H9 (cell line): ENCODE results near the gene ZNF423. TPM values are rescaled to one million over a fixed set of nuclear protein-coding genes. Genes with fewer than 3 reads are reported as not detected.

Source experiments
- DNase-seq: peaks from one replicate; pipeline ENCODE4 v3.0.0-alpha.2; 2017
- H2AFZ ChIP-seq: one replicate; pipeline ENCODE4 v1.6.1; 2013; ENCODE audit warnings: mild to moderate bottlenecking, low read length, control low read depth, moderate library complexity
- H2AK5ac ChIP-seq: 2 replicates; pipeline ENCODE4 v1.6.1; 2013; ENCODE audit warnings: low read length, control low read depth, mixed read lengths; ENCODE audit not compliant: insufficient read length
- H2BK120ac ChIP-seq: one replicate; pipeline ENCODE4 v1.6.1; 2013; ENCODE audit warnings: low read depth, mild to moderate bottlenecking, low read length, control low read depth, inconsistent platforms; ENCODE audit not compliant: poor library complexity, severe bottlenecking
- H2BK12ac ChIP-seq: 2 replicates; pipeline ENCODE4 v1.6.1; 2013; ENCODE audit warnings: low read length, control low read depth, mixed read lengths, low read depth; ENCODE audit not compliant: insufficient read length
- H2BK15ac ChIP-seq: 2 replicates; pipeline ENCODE4 v1.6.1; 2013; ENCODE audit warnings: low read depth, low read length, control low read depth
- H2BK20ac ChIP-seq: one replicate; pipeline ENCODE4 v1.6.1; 2013; ENCODE audit warnings: low read depth, mild to moderate bottlenecking, low read length, control low read depth, inconsistent platforms; ENCODE audit not compliant: poor library complexity, severe bottlenecking
- H2BK5ac ChIP-seq: 2 replicates; pipeline ENCODE4 v1.6.1; 2013; ENCODE audit warnings: low read length, control low read depth, mixed read lengths; ENCODE audit not compliant: insufficient read length
- H3K14ac ChIP-seq: 2 replicates; pipeline ENCODE4 v1.6.1; 2013; ENCODE audit warnings: low read length, control low read depth; ENCODE audit not compliant: insufficient read depth
- H3K18ac ChIP-seq: 2 replicates; pipeline ENCODE4 v1.6.1; 2013; ENCODE audit warnings: low read depth, mild to moderate bottlenecking, mixed read lengths, low read length, control low read depth; ENCODE audit not compliant: insufficient read length
- H3K23ac ChIP-seq: 2 replicates; pipeline ENCODE4 v1.6.1; 2013; ENCODE audit warnings: low read length, control low read depth, mixed read lengths, low read depth; ENCODE audit not compliant: insufficient read length
- H3K23me2 ChIP-seq: 2 replicates; pipeline ENCODE4 v1.6.1; 2013; ENCODE audit warnings: low read depth, mild to moderate bottlenecking, mixed read lengths, low read length, control low read depth; ENCODE audit not compliant: insufficient read length, poor library complexity, severe bottlenecking
- H3K27ac ChIP-seq: 2 replicates; pipeline ENCODE4 v1.5.1; 2013; ENCODE audit warnings: low read length, control low read depth, mixed read lengths, low read depth; ENCODE audit not compliant: insufficient read length
- H3K27me3 ChIP-seq: 2 replicates; pipeline ENCODE4 v1.6.1; 2013; ENCODE audit warnings: low read length, control low read depth, inconsistent platforms; ENCODE audit not compliant: insufficient read depth
- H3K4ac ChIP-seq: 2 replicates; pipeline ENCODE4 v1.6.1; 2013; ENCODE audit warnings: low read depth, mild to moderate bottlenecking, control low read depth, inconsistent platforms, low read length, moderate library complexity
- H3K4me1 ChIP-seq: 2 replicates; pipeline ENCODE4 v1.6.1; 2013; ENCODE audit warnings: low read length, control low read depth, inconsistent platforms; ENCODE audit not compliant: insufficient read depth
- H3K4me2 ChIP-seq: 2 replicates; pipeline ENCODE4 v1.6.1; 2013; ENCODE audit warnings: low read length, control low read depth, mixed read lengths; ENCODE audit not compliant: insufficient read length, insufficient read depth
- H3K56ac ChIP-seq: 2 replicates; pipeline ENCODE4 v1.6.1; 2013; ENCODE audit warnings: low read depth, mild to moderate bottlenecking, mixed read lengths, low read length, control low read depth; ENCODE audit not compliant: insufficient read length
- H3K79me1 ChIP-seq: 2 replicates; pipeline ENCODE4 v1.6.1; 2013; ENCODE audit warnings: low read depth, mild to moderate bottlenecking, moderate library complexity, low read length, control low read depth, inconsistent platforms; ENCODE audit not compliant: insufficient read depth, poor library complexity, severe bottlenecking
- H3K79me2 ChIP-seq: 2 replicates; pipeline ENCODE4 v1.6.1; 2013; ENCODE audit warnings: low read length, control low read depth, inconsistent platforms; ENCODE audit not compliant: insufficient read depth
- H3K9ac ChIP-seq: 2 replicates; pipeline ENCODE4 v1.6.1; 2013; ENCODE audit warnings: low read length, control low read depth, mixed read lengths; ENCODE audit not compliant: insufficient read length; ENCODE audit errors: extremely low read depth
- H3K9me3 ChIP-seq: one replicate; pipeline ENCODE4 v1.6.1; 2013; ENCODE audit warnings: low read depth, low read length, inconsistent platforms; ENCODE audit not compliant: control insufficient read depth
- H3T11ph ChIP-seq: one replicate; pipeline ENCODE4 v1.6.1; 2013; ENCODE audit warnings: mild to moderate bottlenecking, low read length, control low read depth, inconsistent platforms
- H4K20me1 ChIP-seq: one replicate; pipeline ENCODE4 v1.6.1; 2013; ENCODE audit not compliant: control insufficient read depth, insufficient read length, insufficient read depth
- H4K5ac ChIP-seq: 2 replicates; pipeline ENCODE4 v1.6.1; 2013; ENCODE audit warnings: low read depth, mild to moderate bottlenecking, mixed read lengths, low read length, control low read depth; ENCODE audit not compliant: insufficient read length
- H4K8ac ChIP-seq: replicated peaks from 2 replicates; pipeline ENCODE4 v1.6.1; 2013; ENCODE audit warnings: low read length, control low read depth, mixed read lengths, low read depth; ENCODE audit not compliant: insufficient read length
- H4K91ac ChIP-seq: 2 replicates; pipeline ENCODE4 v1.6.1; 2013; ENCODE audit warnings: low read depth, mild to moderate bottlenecking, moderate library complexity, mixed read lengths, low read length, control low read depth; ENCODE audit not compliant: insufficient read length
- H3K27ac Mint-ChIP-seq, 3 experiments: 2 replicates in 2 of 3; 3 replicates in 1 of 3; pipeline ENCODE4 v1.8.0; 2020 to 2021; ENCODE audit warnings: mixed read lengths in 3 of 3, mild to moderate bottlenecking in 1 of 3, moderate library complexity in 1 of 3
- H3K27me3 Mint-ChIP-seq: 2 replicates; pipeline ENCODE4 v1.8.0; 2021; ENCODE audit warnings: low read depth, mild to moderate bottlenecking, moderate library complexity, mixed read lengths
- H3K36me3 Mint-ChIP-seq, 3 experiments: 2 replicates in 2 of 3; 3 replicates in 1 of 3; pipeline ENCODE4 v1.8.0; 2020 to 2021; ENCODE audit warnings: low read depth in 3 of 3, mixed read lengths in 3 of 3; ENCODE audit not compliant: insufficient read depth in 1 of 3
- H3K4me1 Mint-ChIP-seq, 2 experiments: 2 replicates each; pipeline ENCODE4 v1.8.0; 2020; ENCODE audit warnings: mixed read lengths in 2 of 2
- H3K4me3 Mint-ChIP-seq, 2 experiments: 2 replicates in 1 of 2; 3 replicates in 1 of 2; pipeline ENCODE4 v1.8.0; 2020 to 2021; ENCODE audit warnings: mild to moderate bottlenecking in 2 of 2, mixed read lengths in 2 of 2, moderate library complexity in 1 of 2
- H3K9me3 Mint-ChIP-seq, 2 experiments: 2 replicates in 1 of 2; 3 replicates in 1 of 2; pipeline ENCODE4 v1.8.0; 2020; ENCODE audit warnings: mild to moderate bottlenecking in 2 of 2, mixed read lengths in 2 of 2, moderate library complexity in 1 of 2
- total RNA-seq: library from RNA; stranded (reverse); gene quantifications from 2 replicates; pipeline ENCODE4 v1.2.1, GENCODE V29; 2021
- TF ChIP-seq, protein P1 (sequence below): fragments of 200-600 bp; sonication (generic); conservative IDR thresholded peaks from 3 replicates; pipeline ENCODE4 v1.8.0; 2021; ENCODE audit warnings: antibody characterized with exemption, mild to moderate bottlenecking

The ZNF423 gene
- total RNA-seq, 1 experiment from 2014 or later: 51.5 TPM

DNA sequence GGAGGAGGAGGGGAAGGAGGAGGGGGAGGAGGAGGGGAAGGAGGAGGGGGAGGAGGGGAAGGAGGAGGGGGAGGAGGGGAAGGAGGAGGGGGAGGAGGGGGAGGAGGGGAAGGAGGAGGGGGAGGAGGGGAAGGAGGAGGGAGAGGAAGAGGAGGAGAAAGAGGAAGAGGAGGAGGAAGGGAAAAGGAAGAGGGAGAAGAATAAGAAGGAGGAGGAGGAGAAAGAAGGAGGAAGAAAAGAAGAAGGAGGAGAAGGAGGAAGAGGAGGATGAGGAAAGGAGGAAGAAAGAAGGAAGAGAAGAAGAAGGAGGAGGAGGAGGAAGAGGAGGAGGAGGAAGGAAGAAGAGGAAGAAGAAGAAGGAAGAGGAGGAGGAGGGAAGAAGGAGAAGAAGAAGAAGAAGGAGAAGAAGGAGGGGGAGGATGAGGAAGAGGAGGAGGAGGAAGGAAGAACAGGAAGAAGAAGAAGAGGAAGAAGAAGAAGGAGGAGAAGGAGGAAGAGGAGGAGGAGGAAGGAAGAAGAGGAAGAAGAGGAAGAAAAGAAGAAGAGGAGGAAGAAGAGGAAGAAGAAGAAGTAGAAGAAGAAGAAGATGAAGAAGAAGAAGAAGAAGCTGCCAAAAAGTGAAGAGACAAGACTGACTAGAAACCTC is 378.5 kb downstream of the ZNF423 start:
- Histone ChIP-seq H4K20me1 (no peaks in the 10 kb centered on the region), H3K9me3 (no peaks in the 10 kb centered on the region), H3K56ac (no peak overlapping the region), H3K4me1 (no peaks in the 10 kb centered on the region), H3K27ac (no peak overlapping the region), H2AK5ac (no peak overlapping the region), H2BK20ac (no peak overlapping the region), H3K9ac (no peak overlapping the region), H3K79me2 (no peaks in the 10 kb centered on the region), H2BK120ac (no peak overlapping the region), H2BK15ac (no peak overlapping the region), H3K14ac (no peak overlapping the region), H3K4ac (no peak overlapping the region), H3T11ph (no peak overlapping the region), H4K91ac (no peak overlapping the region), H4K5ac (no peak overlapping the region), H3K23me2 (no peaks in the 10 kb centered on the region), H4K8ac (no peak overlapping the region), H3K79me1 (no peaks in the 10 kb centered on the region), H3K18ac (no peak overlapping the region), H3K27me3 (no peaks in the 10 kb centered on the region), H3K4me2 (no peak overlapping the region), H3K23ac (no peak overlapping the region), H2BK5ac (no peak overlapping the region), H2BK12ac (no peak overlapping the region), H2AFZ (no peak overlapping the region)
- Mint-ChIP-seq H3K27me3 (peaks cover 17% of the 10 kb centered on the region), H3K36me3 (no peaks in the 10 kb centered on the region), H3K27ac (no peak overlapping the region), H3K9me3 (no peaks in the 10 kb centered on the region), H3K4me1 (peaks cover 0 to 4% of the 10 kb centered on the region in 2 experiments; a peak in 2 of 4 replicates), H3K4me3 (no peak overlapping the region)
- TF ChIP-seq, protein P1, sequence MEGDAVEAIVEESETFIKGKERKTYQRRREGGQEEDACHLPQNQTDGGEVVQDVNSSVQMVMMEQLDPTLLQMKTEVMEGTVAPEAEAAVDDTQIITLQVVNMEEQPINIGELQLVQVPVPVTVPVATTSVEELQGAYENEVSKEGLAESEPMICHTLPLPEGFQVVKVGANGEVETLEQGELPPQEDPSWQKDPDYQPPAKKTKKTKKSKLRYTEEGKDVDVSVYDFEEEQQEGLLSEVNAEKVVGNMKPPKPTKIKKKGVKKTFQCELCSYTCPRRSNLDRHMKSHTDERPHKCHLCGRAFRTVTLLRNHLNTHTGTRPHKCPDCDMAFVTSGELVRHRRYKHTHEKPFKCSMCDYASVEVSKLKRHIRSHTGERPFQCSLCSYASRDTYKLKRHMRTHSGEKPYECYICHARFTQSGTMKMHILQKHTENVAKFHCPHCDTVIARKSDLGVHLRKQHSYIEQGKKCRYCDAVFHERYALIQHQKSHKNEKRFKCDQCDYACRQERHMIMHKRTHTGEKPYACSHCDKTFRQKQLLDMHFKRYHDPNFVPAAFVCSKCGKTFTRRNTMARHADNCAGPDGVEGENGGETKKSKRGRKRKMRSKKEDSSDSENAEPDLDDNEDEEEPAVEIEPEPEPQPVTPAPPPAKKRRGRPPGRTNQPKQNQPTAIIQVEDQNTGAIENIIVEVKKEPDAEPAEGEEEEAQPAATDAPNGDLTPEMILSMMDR: no peak
- DNase-seq: no peak
